ENCODE data around the gene FUT1.

The FUT1 gene

DNA sequence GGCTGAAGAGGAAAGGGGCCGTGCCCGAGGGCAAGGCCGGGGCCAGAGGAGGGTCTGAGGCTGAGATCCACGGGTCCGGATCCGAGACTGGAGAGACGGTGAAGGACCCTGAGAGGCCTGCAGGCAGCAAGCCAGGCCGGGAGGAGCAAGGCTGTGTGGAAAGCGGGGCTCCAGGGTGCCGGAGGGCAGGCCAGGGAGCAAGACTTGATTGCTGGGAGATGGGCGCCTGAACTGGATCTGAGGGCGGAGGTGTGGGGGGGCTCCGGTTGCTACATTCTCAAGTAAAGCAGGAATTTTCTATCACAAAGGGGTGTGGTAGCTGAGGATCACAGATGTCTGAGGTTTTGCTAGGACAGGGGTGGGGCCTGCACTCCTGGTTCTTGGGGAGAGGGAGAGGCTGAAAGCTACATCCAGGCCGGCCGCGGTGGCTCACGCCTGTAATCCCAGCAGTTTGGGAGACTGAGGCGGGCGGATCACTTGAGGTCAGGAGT is 36.7 kb downstream of the FUT1 start:
- DNase-seq: peak; percentile 10

DNA sequence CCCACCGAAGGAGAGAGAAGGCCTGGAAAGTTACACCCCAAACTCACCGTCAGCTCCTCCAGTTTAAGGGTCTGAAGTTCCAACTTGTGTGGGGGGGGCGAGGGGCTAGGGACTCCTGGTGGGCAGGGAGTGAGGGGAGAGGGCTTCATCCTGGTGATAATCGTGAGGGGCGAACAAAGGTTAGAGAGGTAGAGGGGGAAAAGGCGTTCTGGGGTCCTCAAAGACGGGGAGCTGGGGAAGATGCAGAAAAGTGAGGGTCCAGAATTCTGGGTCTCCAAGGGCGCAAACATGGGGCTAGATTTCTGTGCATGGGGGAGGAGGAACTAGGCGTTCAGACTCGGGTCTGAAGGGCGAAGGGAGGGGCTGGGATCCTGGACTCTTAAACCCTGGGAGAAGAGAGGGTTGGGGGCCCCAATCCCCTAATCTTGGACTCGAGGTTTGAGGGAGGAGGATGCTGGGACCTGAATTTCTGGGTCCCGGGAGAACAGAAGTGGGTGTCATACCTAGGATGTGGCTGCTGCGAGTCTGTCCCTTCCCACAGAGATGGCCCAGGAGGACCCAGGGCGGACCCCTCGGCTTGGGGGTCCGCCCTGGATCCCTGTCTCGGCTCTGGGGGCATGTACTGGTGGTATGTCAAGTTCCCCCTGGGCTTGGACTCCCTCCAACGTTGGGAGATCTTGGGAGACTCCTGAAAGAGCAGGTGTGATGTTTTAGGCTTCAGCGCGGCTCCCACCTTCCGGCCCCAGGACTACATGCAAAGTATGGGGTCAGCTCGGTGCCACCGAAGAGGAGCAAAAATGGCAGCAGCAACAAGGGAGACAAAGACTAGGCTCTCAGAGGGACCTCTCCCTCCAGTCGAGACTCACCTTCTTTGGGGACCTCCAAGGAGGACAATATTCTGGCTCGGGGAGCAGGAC is 37.4 kb downstream of the FUT1 start:
- no peak for DNase-seq

DNA sequence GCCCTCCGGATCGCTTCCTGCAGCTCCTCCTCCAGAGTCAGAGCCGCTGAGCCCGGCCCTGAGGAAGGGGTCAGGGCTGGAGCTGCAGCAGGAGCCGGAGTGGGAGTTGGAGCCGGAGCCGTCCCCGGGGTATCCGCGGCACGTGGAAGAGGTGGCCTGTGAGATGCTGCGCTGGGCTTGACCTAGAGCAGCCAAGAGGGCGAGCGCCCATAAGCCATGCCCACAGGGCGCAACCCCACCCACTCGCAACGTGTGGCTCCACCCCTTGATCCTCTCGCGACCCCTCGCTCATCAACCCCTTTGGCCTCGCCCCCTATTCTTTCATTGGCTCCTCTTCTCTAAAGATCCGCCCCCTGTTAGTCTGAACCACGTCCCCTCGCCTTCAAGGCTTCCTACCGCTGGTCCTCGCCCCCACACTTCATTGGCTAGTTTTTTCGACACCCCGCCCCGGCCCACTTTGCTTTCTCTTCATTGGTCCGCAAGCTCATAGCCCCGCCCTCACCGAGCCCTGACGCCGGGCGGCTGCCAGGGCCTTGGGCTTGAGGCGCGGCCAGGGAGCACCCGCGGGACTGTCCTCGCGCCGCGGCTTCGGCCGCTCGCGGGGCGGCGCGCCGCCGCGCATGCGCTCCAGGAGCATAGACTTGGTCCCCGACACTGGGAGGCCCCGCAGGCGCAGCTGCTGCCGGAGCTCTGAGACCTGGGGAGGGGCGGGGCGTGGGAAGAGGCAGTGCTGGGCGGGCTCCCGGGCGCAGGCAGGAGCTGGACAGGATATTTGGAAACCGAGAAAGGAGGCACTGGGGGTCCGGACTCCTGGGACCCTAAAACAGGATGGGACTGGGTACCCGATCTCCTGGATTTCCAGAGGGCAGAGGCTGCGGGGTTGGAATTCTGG is 38.3 kb downstream of the FUT1 start:
- DNase-seq: peak; percentile 100

DNA sequence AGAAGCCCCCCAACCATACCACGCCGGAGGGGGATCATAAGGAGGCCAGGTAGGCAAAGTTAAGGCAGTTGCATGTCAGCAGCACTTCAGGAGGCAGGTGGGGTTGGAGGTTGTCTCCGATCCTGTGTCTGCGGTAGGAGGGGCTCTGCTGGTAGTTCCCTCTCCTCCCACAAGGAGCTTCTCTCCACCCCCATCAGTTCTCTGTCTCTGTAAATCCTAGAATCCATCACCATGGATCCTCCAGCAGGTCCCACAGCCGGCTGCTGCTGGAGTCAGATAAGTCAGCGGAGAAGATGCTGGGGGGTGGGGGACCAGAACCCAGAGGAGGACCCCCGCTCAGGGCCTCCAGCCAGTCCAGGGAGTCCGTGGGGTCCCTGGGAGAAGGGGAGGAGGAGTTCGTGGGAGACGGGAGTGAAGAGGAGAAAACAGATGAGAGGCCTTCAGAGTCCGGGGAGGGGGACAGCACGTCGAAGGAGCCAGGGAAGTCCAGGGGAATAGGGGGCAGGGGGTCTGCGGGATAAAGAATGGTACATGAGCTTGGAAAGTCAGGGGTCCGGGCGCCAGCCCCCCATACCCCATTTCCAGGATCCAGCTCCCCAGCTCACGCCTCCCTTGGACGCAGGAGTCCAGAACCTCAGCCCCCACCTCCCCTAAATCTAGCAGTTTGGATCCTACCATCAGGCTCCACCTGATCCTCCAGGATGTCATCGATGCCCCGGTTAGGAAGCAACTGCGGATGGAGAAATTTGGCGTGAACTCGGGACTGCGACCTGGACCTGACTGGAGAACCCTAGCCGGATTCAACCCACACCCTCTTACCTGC is 39.2 kb downstream of the FUT1 start:
- DNase-seq: peak; percentile 30

DNA sequence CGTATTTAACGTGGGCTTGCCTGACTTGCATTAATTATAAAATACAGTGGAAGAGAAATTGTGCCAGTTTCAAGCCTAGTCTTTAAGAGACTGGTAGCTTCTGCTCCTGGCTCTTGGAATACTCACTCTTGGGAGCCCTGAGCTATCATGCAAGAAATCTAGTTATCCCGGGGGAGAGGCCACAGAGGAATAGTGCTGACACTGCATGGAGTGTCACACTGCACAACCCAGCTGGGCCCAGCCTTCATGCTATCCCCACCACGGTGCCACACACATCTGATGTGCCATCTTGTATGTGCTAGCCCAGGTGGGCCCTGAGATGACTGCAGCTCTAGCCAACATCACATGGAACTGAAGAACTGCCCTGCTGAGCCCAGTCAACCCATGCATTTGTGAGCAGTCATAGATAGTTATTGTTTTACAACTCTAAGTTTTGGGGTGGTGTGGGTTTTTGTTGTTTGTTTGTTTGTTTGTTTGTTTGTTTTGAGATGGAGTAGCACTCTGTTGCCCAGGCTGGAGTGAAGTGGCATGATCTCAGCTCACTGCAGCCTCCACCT is 41.3 kb downstream of the FUT1 start:
- no peak for DNase-seq

- DNase-seq: peak; percentile 18
Measured at GRCh38 chr19:48708471-48708870, 44.0 kb downstream of the FUT1 start.

DNA sequence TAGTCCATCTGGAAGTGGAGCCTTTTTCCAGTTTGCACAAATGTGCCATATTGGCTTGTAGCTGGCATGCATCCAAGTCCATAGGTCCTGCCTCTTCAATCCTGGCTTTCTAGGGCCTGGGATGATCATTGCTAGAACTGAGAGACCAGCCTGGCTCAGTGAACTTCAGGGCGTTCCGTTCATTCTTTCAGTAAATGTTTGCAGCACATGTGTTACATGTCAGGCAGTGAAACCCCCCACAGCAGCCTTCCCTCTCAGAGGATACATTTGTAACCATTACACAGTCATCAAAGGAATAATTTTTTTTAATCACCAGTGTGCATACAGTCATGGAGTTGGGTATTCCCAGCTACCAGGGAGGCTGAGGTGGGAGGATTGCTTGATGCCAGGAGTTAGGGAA is 47.0 kb downstream of the FUT1 start:
- DNase-seq: peak; percentile 48

DNA sequence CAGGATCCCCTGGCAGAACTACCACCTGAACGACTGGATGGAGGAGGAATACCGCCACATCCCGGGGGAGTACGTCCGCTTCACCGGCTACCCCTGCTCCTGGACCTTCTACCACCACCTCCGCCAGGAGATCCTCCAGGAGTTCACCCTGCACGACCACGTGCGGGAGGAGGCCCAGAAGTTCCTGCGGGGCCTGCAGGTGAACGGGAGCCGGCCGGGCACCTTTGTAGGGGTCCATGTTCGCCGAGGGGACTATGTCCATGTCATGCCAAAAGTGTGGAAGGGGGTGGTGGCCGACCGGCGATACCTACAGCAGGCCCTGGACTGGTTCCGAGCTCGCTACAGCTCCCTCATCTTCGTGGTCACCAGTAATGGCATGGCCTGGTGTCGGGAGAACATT is 49.1 kb downstream of the FUT1 start:
- DNase-seq: no peak

- DNase-seq: no peak
Measured at GRCh38 chr19:48702701-48703100, 49.7 kb downstream of the FUT1 start.

GRCh38 chr19:48698046-48698445 is 54.4 kb downstream of the FUT1 start:
- no peak for DNase-seq

Measured in NCI-H69 (cell line).